NCI-H2171 (cell line): Measurements from ENCODE around the gene MARCHF2.
"Not testable (repeated sequence)": the region's sequence is repeated elsewhere in the genome, so short reads cannot be mapped to it uniquely, and the experiment has no call there.

Experiments
- DNase-seq: peaks from one replicate; lab custom pipeline; 2025; lab: John Stamatoyannopoulos, UW

The MARCHF2 gene

GRCh38 chr19:8412783-8413628 is at the start of gene MARCHF2:
MARCHF2 (plus strand) TSS chr19:8413305; CDS start chr19:8421841, 8,536 bp downstream.
- peak; percentile 93 for DNase-seq

- no peak for DNase-seq
Observed at GRCh38 chr19:8363803-8364771, 49.0 kb upstream of the MARCHF2 start, which contains the start of gene ANGPTL4. ANGPTL4 (plus strand) TSS chr19:8364155; CDS start chr19:8364322, 167 bp downstream.

GRCh38 chr19:8366121-8366581 is 47.0 kb upstream of the MARCHF2 start:
- DNase-seq, result no peak

GRCh38 chr19:8366961-8367326 is 46.2 kb upstream of the MARCHF2 start:
- DNase-seq, result no peak

- peak; percentile 68 for DNase-seq
Observed at GRCh38 chr19:8367327-8368001, 45.6 kb upstream of the MARCHF2 start.

GRCh38 chr19:8370176-8371010 is 42.7 kb upstream of the MARCHF2 start:
- DNase-seq, result no peak

- DNase-seq, result no peak
Observed at GRCh38 chr19:8371011-8371804, 41.9 kb upstream of the MARCHF2 start.

- no peak for DNase-seq
Observed at GRCh38 chr19:8373867-8374813, 39.0 kb upstream of the MARCHF2 start.

- not testable (repeated sequence) for DNase-seq
Observed at GRCh38 chr19:8375766-8376165, 37.3 kb upstream of the MARCHF2 start.

GRCh38 chr19:8376373-8376974 is 36.6 kb upstream of the MARCHF2 start:
- DNase-seq, result not testable (repeated sequence)

- no peak for DNase-seq
Observed at GRCh38 chr19:8377598-8377997, 35.5 kb upstream of the MARCHF2 start.

GRCh38 chr19:8379156-8379891 is 33.8 kb upstream of the MARCHF2 start:
- not testable (repeated sequence) for DNase-seq

GRCh38 chr19:8384569-8384968 is 28.5 kb upstream of the MARCHF2 start:
- DNase-seq, result not testable (repeated sequence)

GRCh38 chr19:8385103-8385502 is 28.0 kb upstream of the MARCHF2 start:
- DNase-seq, result not testable (repeated sequence)

- DNase-seq, result not testable (repeated sequence)
Observed at GRCh38 chr19:8385566-8385965, 27.5 kb upstream of the MARCHF2 start.

- DNase-seq, result not testable (repeated sequence)
Observed at GRCh38 chr19:8386419-8386818, 26.7 kb upstream of the MARCHF2 start.

- no peak for DNase-seq
Observed at GRCh38 chr19:8386990-8387389, 26.1 kb upstream of the MARCHF2 start.
